KBM-7 (cell line): ENCODE data around the gene GPR17.

ENCODE experiments used
- DNase-seq: peaks from one replicate; pipeline ENCODE4 v3.0.0-alpha.2; 2015
- in situ Hi-C: fragments of 300-500 bp; cut with MboI; formaldehyde crosslinking; loops from 2 replicates; pipeline ENCODE4 v1.14.3; 2020; ENCODE audit warnings: low sequenced_read_pairs, low pct_unique_long_range_greater_than_20kb, mixed read lengths

Gene GPR17

DNA sequence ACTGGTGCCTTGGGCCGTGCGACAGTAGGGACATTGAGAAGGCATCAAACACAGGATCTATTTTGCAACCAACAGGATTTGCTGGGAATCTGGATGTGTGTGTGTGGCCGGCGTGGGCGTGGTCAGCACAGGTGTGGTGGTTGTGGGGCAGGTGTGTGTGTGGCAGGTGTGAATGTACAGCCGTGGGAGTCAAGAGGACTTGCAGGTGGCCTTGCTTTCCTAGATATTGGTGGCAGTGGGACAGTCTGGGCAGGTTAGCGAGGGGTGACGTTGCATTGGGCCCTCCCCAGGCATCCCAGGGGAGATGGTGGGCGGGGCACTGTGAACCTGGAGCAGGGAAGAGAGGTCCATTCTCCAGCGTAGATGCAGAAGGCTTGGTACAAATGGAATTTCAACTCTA is 32.6 kb downstream of the GPR17 start:
- in situ Hi-C loops, result no loop called here
- no peak for DNase-seq

DNA sequence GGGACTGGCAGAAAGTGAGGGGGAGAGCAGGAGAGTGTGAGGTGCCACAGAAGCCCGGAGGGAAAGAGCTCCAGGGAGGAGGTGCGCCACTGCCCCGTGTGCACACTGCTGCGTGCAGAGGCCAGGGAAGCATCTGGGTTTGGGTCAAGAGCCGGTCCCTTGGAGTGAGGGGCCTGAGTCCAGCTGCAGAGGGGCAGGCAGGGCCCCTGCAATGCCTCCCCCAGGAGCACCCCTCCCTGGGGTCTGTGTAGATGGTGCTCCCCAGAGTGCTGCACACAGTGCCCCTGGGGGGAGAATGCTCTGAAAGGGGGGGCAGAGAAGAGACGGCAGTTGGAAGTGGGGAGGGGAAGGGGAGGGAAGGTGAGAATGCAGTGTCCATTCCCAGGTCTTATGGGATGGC is 33.0 kb downstream of the GPR17 start:
- in situ Hi-C loops, result no loop called here
- no peak for DNase-seq

DNA sequence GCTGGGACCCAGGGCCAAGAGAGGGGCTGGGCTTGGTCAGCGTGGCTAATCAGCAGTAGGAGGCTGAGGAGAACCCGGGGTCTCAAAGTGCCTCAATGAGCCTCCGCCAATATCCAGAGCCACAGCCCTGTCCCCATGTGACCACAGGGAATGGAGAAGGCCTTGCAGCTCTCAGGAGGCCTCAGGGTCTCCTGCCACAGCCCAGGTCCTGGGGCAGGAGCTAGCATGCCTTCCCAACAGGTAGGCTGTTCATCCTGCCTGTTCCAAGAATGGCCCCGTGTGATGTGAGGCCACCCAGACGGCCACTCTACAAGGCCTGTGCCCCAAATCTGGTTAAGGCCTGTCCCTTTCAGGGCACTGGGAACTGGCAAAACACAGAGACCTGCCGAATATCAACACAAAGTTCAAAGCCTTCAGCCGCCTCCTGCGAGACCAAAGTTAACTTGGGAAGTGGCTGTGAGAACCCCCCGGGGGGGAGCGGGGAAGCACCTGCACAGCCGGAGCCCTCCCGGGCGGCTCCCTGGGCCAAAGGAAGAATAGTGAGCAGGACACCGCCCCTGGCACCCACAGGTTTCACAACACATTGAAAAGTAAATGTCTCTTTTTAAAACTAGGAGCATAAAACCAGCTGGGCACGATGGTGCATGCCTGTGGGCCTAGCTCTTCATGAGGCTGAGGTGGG is 33.9 kb downstream of the GPR17 start:
- no peak for DNase-seq
- in situ Hi-C loops, result no loop called here

DNA sequence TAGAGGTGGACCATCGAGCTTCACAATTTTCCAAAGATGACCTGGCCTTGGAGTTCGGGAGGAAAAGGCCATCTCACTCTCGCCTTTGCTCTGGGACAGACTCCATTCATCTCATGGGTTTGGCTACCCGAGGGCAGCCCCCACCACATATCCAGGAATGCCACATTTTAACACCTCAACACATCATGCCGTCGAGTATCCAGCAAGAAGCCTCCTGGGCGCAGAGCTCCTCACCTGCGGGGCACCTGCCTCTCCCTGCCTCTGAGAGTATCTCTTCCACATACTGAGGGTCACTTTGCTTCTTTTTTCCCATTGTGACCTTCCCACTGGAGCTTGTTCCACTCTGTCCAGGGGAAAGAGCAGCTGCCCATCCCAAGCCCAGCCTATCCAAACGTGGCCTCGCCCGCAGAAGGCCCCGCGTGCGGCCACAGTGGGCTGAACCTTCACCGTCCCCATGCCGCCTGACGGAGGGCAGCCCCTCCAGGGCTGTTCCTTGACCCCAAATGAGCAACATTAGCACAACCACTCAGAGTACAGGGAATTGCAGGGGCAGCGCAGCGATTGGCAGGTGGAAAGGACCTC is 34.8 kb downstream of the GPR17 start:
- no peak for DNase-seq
- in situ Hi-C loops, result no loop called here

DNA sequence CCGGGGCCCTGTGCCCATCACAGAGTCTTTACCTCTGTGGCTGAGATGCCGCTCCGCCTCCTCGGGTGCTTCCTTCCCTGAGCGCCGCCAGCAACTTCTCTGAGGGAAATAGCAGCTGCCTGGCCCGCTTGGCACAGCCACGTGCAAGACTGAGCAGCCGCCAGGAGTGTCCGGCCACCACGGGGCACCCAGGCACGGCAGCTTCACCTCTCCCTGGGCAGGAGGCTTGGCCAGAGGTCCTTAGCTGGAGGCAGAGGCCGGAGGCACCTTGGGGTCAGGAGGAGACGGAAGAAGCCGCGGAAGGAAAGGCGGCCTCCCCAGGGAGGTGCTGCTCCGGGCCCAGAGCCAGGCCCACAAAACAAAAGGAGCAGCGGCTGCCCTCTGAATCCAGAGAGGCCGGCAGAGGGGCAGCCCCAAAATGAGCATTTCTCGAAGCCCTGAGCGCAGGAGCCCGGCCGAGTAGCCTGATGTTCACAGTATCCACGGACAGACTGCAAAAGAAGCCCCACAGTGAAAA is 35.4 kb downstream of the GPR17 start:
- no peak for DNase-seq
- in situ Hi-C loops, result no loop called here

DNA sequence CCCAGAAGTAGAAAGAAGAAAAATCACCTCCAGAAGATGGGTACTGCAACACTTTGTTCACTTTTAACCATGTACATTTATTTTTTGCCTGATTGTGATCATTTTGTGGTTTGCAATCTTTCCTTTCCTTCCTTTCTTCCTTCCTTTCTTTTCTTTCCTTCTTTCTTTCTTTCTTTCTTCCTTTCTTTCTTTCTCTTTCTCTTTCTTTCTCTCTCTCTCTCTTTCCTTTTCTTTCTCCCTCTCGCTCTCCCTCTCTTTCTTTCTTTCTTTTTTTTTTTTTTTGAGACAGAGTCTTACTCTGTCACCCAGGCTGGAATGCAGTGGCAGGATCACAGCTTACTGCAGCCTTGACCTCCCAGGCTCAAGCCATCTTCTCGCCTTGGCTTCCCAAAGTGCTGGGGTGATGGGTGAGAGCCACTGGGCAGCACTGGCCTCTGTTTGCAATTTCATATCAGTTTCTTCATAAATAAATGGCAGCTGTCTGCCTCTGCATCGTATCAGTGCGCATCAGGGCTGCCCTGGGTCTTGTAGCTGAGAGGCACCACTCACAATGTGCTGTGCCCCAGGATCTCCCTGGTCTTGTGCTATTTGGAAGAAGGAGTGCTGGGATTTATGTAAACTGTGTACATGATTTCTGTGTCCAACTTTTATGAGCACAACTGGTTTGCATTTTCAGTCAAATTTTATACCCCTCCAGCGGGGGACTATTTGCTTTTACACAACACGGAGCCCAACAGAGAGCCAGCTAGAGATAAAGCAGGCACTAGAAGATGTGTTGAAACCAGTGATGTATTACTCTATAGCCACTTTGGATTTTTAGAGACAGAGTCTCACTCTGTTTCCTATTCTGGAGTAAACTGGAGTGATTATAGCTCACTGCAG is 36.3 kb downstream of the GPR17 start:
- in situ Hi-C loops, result no loop called here
- no peak for DNase-seq

DNA sequence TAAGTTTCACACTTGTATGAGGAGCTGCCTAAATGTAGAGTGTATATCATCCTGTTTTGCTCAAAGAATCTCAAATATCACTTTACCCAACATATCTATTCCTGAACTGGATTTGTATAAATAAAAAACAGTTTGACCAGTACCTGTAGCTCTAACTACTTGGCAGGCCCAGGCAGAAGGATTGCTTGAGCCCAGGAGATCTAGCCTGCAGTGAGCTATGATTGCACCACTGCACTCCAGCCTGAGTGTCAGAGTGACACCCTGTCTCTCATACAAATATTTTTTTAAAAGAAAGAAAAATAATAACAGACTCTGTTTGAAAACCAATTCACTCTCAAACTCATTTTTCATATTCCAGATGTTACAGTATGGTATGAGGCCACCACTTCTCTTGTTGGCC is 37.1 kb downstream of the GPR17 start:
- in situ Hi-C loops, result no loop called here
- DNase-seq, result no peak

DNA sequence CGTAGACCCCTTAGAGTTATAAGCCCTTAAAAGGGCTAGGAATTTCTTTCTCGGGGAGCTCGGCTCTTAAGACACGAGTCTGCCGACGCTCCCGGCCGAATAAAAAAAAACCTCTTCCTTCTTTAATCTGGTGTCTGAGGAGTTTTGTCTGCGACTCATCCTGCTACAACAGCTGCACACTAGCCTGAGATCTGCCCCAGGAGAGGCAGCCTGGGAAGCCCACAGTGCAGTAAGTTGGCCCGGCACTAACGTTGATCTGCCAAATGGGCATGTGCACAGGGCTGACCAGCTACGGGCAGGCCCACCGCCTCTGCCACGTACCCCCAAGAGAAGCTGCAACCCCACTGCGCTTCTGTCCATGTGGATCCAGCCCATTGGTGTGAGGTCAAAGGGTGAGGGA is 37.8 kb downstream of the GPR17 start:
- in situ Hi-C loops, result no loop called here

DNA sequence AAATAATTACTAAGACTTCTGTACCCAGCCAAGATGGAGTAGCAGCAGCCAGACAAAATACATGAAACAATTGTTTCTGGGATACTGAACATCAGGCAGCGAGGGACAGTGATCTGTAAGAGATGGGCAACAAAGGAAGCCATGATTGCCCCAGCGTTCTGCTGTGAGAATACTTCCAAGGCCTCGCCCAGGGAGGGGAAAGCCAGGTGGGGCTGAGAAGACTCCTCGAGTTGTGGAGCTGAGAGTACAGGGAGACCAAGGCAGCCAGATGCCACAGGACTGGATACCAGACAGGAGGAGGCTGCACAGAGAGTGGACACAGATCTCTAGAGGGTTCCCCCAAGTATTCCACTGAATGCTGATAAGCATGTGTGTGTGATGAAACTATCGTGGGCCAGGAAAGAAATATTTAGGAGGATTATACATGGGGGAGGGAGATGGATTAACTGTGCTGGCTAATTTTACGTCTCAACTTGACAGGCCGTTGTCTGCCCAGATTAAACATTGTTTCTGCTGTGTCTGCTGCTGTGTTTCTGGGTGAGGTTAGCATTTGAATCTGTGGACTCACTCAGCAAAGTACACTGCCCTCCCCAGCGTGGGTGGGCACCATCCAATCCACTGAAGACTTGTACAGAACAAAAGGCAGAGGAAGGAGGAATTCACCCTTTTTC is 39.6 kb downstream of the GPR17 start:
- in situ Hi-C loops, result no loop called here
- DNase-seq, result no peak

More for the DNA sequence above, 37.8 kb downstream of the GPR17 start:
- DNase-seq, result no peak

DNA sequence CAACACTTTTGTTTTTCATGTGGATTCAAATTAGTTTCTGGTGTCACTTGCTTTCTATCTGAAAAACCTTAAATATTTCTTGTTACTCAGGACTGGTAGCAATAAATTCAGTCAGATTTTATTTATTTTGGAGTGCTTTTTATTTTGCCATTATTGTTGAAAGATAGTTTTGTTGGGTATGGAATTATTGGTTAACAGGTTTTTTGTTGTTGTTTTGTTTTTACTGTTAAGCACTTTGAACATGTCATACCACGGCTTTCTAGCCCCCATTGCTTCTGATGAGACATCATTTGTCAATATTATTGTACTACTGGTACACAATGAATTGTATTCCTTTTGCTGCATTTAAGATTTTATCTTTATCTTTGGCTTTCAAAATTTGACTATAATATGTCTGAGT is 42.5 kb downstream of the GPR17 start:
- no peak for DNase-seq
- in situ Hi-C loops, result no loop called here

DNA sequence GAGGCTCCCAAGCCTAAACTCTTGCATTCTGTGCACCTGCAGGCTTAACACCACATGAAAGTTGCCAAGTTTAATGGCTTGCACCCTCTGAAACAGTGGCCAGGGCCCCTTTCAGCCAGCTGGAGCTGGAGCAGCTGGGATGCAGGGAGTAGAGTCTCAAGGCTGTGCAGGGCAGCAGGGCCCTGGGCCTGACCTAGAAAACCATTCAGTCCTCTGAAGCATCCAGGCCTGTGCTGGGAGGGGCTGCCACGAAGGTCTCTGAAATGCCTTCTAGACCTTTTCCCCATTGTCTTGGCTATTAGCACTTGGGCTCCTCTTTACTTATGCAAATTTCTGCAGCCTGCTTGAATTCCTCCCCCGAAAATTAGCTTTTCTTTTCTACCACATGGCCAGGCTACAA is 44.7 kb downstream of the GPR17 start:
- DNase-seq, result no peak

DNA sequence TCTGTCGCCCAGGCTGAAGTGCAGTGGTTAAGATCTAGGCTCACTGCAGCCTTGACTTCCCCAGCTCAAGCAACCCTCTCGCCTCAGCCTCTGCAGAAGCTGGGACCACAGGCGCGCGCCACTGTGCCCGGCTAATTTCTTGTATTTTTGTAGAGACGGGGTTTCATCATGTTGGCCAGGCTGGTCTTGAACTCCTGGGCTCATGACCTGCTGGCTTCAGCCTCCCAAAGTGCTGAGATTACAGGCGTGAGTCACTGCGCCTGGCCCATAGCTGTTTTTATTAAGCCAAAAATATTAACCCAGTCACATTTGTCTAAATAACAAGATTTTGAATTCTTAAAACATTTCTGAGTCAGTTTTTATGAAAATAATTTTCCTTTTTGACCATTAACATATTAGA is 49.0 kb downstream of the GPR17 start:
- no peak for DNase-seq

More for the DNA sequence above, 44.7 kb downstream of the GPR17 start:
- in situ Hi-C loops, result no loop called here

DNA sequence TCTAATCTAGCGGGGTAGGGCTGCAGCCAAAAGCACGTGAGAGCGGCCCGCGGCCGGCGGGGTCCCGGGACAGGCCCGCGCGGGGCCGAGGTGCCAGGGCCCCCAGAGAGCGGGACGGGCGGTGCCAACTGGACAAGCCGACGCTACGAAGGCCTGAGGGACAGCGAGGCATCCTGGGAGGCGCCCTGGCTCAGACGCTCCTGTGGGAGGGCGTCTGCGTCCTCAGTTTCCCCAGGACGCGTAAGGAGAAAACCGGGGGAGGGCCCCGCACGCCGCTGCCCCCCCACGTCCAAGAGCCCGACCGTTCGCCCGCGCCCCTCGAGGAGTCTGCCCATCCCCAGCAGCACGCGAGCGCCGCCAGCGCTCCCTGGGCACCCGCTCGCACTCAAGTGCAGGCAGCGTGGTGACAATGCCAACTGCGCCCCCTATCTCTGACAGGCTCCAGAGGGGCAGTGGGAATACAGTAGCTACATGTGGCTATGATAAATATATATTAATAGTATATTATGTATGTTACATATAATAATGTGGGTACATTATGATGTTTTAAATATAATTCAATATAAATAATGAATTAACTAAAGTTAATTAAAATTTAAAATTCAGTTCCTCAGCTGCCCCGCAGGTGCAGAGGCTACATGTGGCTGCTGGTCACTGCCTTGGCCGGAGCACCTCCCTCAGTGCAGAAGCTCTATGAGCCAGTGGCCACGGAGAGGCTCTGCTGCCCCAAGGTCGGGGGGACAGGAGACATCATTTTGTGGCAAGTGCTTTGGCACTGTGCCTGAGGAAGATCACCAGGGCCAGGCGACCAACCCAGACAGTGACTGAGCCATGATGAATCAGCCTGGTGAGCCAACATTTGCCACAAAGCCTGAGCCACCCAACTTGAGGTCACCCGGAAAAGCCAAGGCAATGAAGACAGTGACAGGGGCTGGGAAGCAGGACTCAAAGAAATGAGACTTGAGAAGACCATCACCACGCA is 49.8 kb downstream of the GPR17 start:
- no peak for DNase-seq
- in situ Hi-C loops, result no loop called here

More for the DNA sequence above, 49.0 kb downstream of the GPR17 start:
- in situ Hi-C loops, result no loop called here

DNA sequence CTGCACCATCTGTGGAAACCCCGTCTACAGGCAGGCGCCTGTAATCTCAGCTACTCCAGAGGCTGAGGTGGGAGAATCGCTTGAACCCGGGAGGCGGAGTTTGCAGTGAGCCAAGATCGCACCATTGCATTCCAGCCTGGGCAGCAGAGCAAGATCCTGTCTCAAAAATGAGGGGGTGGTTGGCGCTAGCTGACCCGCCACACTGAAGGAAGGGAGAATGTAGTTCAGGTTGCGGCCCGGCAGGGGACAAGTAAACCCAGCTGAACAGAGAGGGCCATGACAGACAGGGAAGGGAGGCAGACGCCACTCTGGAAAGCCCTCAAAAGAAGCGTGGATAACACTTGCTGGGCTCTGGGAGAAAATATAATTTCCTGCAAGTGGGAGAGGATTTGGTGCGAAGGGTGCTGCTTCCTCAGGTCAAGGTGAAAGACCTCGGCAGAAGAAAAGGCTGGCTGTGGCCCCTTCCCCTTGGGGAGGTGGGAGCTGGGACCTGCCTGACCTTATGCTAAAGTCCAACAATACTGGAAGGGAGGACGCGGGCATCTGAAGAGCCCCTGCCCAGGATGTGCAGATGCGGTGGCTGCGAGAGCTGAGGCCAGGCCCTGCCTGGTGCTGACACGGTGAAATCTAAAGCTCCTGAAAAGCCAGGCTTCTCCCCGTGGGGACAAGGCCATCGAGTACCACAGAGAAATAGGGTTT is 51.7 kb downstream of the GPR17 start:
- DNase-seq, result no peak
- in situ Hi-C loops, result no loop called here

DNA sequence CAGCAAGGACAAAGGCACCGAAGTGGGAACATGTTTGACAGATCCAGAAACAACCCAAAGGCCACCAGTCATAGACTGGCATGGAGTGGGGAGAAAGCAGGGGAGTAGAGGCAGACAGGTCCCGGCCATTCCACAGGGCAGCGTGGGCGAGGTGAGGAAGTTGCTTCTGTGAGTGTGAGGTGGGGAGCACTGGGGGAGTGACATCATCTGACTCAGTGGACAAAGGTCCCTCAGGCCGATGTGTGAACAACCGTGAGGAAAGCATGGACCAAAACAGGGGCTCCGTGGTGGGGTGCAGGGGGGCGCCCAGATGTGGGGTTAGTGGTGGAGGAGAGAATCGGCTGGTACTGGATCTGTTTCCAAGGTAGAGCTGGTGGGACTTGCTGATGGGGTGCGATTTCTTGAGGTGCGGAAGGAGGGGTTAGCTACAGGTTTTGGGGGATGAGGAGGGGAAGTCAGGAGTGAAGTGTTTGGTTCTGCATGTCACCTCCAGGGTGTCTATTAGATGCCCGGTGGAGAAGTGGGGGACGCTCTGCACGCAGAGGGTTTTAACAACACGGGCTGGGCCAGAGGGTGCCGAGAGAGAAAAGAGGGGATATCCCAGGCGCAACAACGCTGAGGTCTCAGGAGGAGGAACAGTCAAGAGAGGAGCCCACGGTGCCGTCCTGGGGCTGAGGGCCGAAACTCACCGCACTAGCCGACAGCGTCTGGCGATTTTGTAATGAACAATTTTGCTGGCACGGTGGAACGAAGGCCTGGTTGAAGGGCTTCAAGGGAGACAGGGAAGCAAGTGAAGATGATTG is 52.8 kb downstream of the GPR17 start:
- in situ Hi-C loops, result no loop called here
- DNase-seq, result no peak

DNA sequence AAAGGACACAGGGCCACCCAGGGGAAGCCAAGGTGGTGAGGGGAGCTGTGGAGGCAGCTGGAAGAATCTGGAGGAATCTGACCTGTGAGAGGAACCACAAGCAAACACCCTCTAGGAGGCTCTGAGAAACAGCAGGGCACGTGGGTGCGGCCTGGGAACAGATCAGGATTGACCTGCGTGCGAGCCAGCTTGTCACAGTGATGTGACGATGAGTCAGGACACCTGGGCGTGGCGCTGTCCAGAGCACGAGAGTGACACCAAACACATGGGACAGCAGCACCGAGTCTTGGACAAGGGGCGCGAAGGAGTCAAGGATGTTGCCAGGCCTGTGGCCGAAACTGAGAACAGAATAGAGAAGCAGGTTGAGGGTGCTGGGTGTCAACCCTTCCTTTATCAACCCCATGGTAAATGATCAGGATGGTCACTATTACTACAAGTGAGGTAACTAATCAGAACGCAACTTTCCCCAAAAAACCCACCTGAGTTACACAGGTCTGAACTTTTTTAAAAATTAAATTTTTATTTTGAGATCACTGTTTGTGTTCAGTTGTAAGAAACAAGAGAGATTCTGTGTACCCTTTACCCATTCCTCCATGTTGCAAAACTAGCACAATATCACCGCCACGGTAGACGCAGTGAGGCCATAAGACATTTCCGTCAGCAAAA is 54.7 kb downstream of the GPR17 start:
- peak; percentile 17 for DNase-seq
- in situ Hi-C loops, result no loop called here

DNA sequence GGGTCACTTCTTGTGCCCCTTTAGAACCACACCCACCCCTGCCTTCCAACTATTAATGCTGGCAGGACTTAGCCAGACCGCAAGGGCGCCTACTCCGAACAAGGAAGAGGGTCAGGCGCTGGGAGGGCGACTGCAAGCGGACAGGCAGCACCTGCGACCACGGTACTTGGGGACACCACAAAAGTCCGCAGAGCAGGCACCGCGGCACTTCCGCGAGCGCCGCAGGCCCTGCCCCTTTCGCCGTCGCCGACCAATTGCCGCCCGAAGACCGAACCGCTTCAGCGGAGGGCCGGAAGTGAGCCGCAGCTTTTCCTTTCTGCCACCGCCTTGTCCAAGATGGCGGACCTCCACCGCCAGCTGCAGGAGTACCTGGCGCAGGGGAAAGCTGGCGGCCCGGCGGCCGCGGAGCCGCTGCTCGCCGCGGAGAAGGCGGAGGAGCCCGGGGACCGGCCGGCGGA is 55.3 kb downstream of the GPR17 start, which contains the start of gene SFT2D3:
Gene SFT2D3, plus strand, starts transcription at position 305 of the 458 bp plus-strand sequence. Its CDS starts 32 bp downstream, at position 337.
- in situ Hi-C loops, result no loop called here

More for the DNA sequence above, 55.3 kb downstream of the GPR17 start, which contains the start of gene SFT2D3:
- peak; percentile 95 for DNase-seq
